Endothelial cell of umbilical vein (primary cell): ENCODE data around the gene MYH11. TPM values are rescaled to one million over a fixed set of nuclear protein-coding genes. Genes with fewer than 3 reads are reported as not detected.

Experiments
- BruUV-seq: library from RNA; stranded (reverse); fragments of 400-500 nt; replicated peaks from 2 replicates; lab custom pipeline; 2021; lab: Mats Ljungman, UMichigan
- CTCF ChIA-PET: fragments of 300-600, 350-600 bp; sonication (Branson Sonifier 250); formaldehyde crosslinking; loops from one replicate; lab custom pipeline; 2021; ENCODE audit warnings: antibody characterized with exemption, inconsistent platforms; lab: Charles Lee
- POLR2A ChIA-PET: fragments of 300-600, 350-600 bp; sonication (Branson Sonifier 250); formaldehyde crosslinking; loops from one replicate; lab custom pipeline; 2021; ENCODE audit warnings: antibody characterized with exemption, inconsistent platforms; lab: Charles Lee
- DNase-seq: peaks from one replicate; pipeline ENCODE4 v3.0.0-alpha.2; 2011; ENCODE audit warnings: low read depth, low spot score
- FAIRE-seq: peaks from 2 replicates; lab custom pipeline; 2011; peaks lifted over from hg19 to GRCh38; lab: Jason Lieb, UNC
- H2AFZ ChIP-seq: 2 replicates; pipeline ENCODE4 v1.6.0; 2012; ENCODE audit warnings: low read depth, low read length, control low read depth, inconsistent platforms
- H3K27ac ChIP-seq: 2 replicates; pipeline ENCODE4 v1.5.1; 2011; ENCODE audit warnings: low read depth, mild to moderate bottlenecking, control low read depth, low read length, moderate library complexity; ENCODE audit not compliant: insufficient read depth
- H3K27me3 ChIP-seq, 2 experiments: 2 replicates each; pipeline versions ENCODE4 v1.6.0 to v1.6.1; 2011; ENCODE audit warnings: low read length in 2 of 2, mixed read lengths in 1 of 2; ENCODE audit not compliant: control insufficient read depth in 2 of 2, insufficient read depth in 2 of 2
- H3K36me3 ChIP-seq, 2 experiments: 2 replicates in 1 of 2; 3 replicates in 1 of 2; pipeline ENCODE4 v1.5.1; 2011; ENCODE audit warnings: low read length in 2 of 2, mild to moderate bottlenecking in 1 of 2, moderate library complexity in 1 of 2; ENCODE audit not compliant: control insufficient read depth in 2 of 2, insufficient read depth in 2 of 2; ENCODE audit errors: extremely low read depth in 1 of 2
- H3K4me1 ChIP-seq: 3 replicates; pipeline ENCODE4 v1.5.1; 2011; ENCODE audit warnings: mild to moderate bottlenecking, low read length; ENCODE audit not compliant: control insufficient read depth, insufficient read depth; ENCODE audit errors: extremely low read depth
- H3K4me2 ChIP-seq: 2 replicates; pipeline ENCODE4 v1.6.1; 2011; ENCODE audit warnings: low read length, control low read depth, mixed read lengths; ENCODE audit not compliant: insufficient read depth
- H3K4me3 ChIP-seq, 3 experiments: fragments of 200-600 bp in 1 of 3; sonication (generic), shearing (Covaris generic) in 1 of 3; replicated peaks in 1 of 3; 2 replicates each; pipeline ENCODE4 v1.5.1; 2011 to 2016; ENCODE audit warnings: control low read depth in 3 of 3, low read length in 3 of 3, mild to moderate bottlenecking in 2 of 3, inconsistent platforms in 1 of 3, low read depth in 1 of 3, moderate library complexity in 1 of 3; ENCODE audit not compliant: insufficient read depth in 1 of 3
- H3K79me2 ChIP-seq: 2 replicates; pipeline ENCODE4 v1.6.0; 2012; ENCODE audit warnings: low read length, inconsistent platforms; ENCODE audit not compliant: control insufficient read depth, insufficient read depth
- H3K9ac ChIP-seq: replicated peaks from 2 replicates; pipeline ENCODE3; 2011; ENCODE audit warnings: low read length, control low read depth; ENCODE audit not compliant: insufficient read depth; ENCODE audit errors: extremely low read depth
- H3K9me1 ChIP-seq: replicated peaks from 3 replicates; pipeline ENCODE4 v1.6.0; 2011; ENCODE audit warnings: mild to moderate bottlenecking, low read length; ENCODE audit not compliant: control insufficient read depth, insufficient read depth; ENCODE audit errors: extremely low read depth
- H3K9me3 ChIP-seq: replicated peaks from 2 replicates; pipeline ENCODE4 v1.5.1; 2012; ENCODE audit warnings: low read length, inconsistent platforms; ENCODE audit not compliant: control insufficient read depth, insufficient read depth
- H4K20me1 ChIP-seq: replicated peaks from 2 replicates; pipeline ENCODE3; 2011; ENCODE audit warnings: mild to moderate bottlenecking, low read length; ENCODE audit not compliant: control insufficient read depth, insufficient read depth; ENCODE audit errors: extremely low read depth
- FOS ChIP-seq: IDR thresholded peaks from 2 replicates; pipeline ENCODE4 v1.6.1; 2011; ENCODE audit warnings: mild to moderate bottlenecking, low read length, moderate library complexity, borderline replicate concordance; ENCODE audit not compliant: insufficient read depth
- GATA2 ChIP-seq: IDR thresholded peaks from 2 replicates; pipeline ENCODE4 v1.7.0; 2011; ENCODE audit warnings: low read depth, mild to moderate bottlenecking, moderate library complexity, mixed read lengths, low read length; ENCODE audit not compliant: insufficient read length, insufficient read depth
- JUN ChIP-seq: IDR thresholded peaks from 2 replicates; pipeline ENCODE4 v1.6.1; 2011; ENCODE audit warnings: borderline replicate concordance, low read depth; ENCODE audit not compliant: insufficient read length, insufficient read depth
- MYC ChIP-seq: IDR thresholded peaks from one replicate; pipeline ENCODE4 v1.6.1; 2011; ENCODE audit warnings: mild to moderate bottlenecking, low read depth, low read length
- POLR2A ChIP-seq: IDR thresholded peaks from 2 replicates; pipeline ENCODE4 v1.6.1; 2012; ENCODE audit warnings: low read depth, mild to moderate bottlenecking, control low read depth, low read length
- dilution Hi-C: fragments of 300-500 bp; cut with MboI; formaldehyde crosslinking; loops from one replicate; pipeline ENCODE4 v1.15.0; 2019; ENCODE audit warnings: low sequenced_read_pairs; ENCODE audit not compliant: extremely low pct_ligation_motif_present
- intact Hi-C: fragments of 100-400 bp; cut with micrococcal nuclease; formaldehyde crosslinking; loops from one replicate; pipeline ENCODE4 v1.10.0; 2022
- polyA plus RNA-seq, 4 experiments: library from polyadenylated mRNA; depleted of rRNA in 3 of 4; stranded (reverse) in 3 of 4; unstranded in 1 of 4; fragments of >200 nt; gene quantifications; 2 replicates each; pipeline versions ENCODE4 v1.2.1 to v1.2.3, GENCODE V29; 2011 to 2012; ENCODE audit warnings: missing spikeins in 1 of 4
- total RNA-seq: library from RNA; stranded (reverse); gene quantifications from 2 replicates; pipeline ENCODE4 v1.2.3, GENCODE V29; 2021
- TF ChIP-seq, protein P1 (sequence below), 2 donors: IDR thresholded peaks; 1 replicate in 1 of 2; 2 replicates in 1 of 2; pipeline ENCODE4 v1.5.1; 2011; ENCODE audit warnings: low read length in 2 of 2, mild to moderate bottlenecking in 2 of 2, moderate library complexity in 2 of 2, control low read depth in 1 of 2, inconsistent platforms in 1 of 2, low read depth in 1 of 2; ENCODE audit not compliant: insufficient read depth in 1 of 2; ENCODE audit errors: extremely low read depth in 1 of 2

The MYH11 gene
- total and polyA plus RNA-seq, 2 donors (not counting 3 experiments of a cell fraction or from before 2014, with no cell fraction given), result not detected

DNA sequence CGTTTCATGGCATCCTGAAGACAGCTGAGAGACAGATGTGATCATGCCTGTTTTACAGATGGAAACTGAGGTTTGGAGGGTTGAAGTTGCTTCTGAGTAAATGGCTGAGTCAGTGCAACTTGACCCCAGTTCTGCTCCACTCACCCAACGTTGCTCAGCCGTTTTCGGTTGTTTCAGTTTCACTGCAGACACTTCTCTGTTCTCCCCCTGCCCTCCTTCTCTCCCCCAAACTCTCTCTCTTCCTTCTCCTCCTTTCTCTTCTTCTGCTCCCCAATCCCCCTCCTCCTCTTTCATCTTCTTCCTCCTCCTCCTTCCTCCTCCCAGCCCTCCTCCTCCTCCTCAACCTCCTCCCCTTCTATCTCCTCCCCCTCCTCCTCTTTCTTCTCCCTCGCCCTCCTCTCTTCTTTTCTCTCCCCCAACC is 41.0 kb upstream of the MYH11 start:
- Histone ChIP-seq H3K9ac (no peak overlapping the region), H2AFZ (no peak overlapping the region), H3K4me1 (no peaks in the 10 kb centered on the region), H4K20me1 (no peaks in the 10 kb centered on the region), H3K27ac (no peak overlapping the region), H3K79me2 (no peaks in the 10 kb centered on the region), H3K9me3 (no peaks in the 10 kb centered on the region), H3K36me3 (no peaks in the 10 kb centered on the region), H3K4me2 (no peak overlapping the region), H3K4me3 (no peak overlapping the region), H3K9me1 (no peaks in the 10 kb centered on the region), H3K27me3 (no peaks in the 10 kb centered on the region)
- FAIRE-seq (no peak), DNase-seq (no peak)
- intact Hi-C loops, result no loop called here
- no peak for TF ChIP-seq FOS
- no peak for TF ChIP-seq JUN
- no peak for TF ChIP-seq GATA2
- TF ChIP-seq, protein P1, sequence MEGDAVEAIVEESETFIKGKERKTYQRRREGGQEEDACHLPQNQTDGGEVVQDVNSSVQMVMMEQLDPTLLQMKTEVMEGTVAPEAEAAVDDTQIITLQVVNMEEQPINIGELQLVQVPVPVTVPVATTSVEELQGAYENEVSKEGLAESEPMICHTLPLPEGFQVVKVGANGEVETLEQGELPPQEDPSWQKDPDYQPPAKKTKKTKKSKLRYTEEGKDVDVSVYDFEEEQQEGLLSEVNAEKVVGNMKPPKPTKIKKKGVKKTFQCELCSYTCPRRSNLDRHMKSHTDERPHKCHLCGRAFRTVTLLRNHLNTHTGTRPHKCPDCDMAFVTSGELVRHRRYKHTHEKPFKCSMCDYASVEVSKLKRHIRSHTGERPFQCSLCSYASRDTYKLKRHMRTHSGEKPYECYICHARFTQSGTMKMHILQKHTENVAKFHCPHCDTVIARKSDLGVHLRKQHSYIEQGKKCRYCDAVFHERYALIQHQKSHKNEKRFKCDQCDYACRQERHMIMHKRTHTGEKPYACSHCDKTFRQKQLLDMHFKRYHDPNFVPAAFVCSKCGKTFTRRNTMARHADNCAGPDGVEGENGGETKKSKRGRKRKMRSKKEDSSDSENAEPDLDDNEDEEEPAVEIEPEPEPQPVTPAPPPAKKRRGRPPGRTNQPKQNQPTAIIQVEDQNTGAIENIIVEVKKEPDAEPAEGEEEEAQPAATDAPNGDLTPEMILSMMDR (IDR thresholded peaks at IDR 0.05; ENCODE audit: extremely low read depth in 1 of 2, insufficient read depth in 1 of 2, low read depth in 1 of 2, low read length in 2 of 2), result no peak
- no peak for TF ChIP-seq MYC
- TF ChIP-seq POLR2A, result no peak
- ChIA-PET POLR2A (interaction anchor here (0.5 kb wide), 1 partner anchor 69 kb away, joined by 3 read pairs; no protein-coding TSS in a partner anchor), CTCF (interaction anchor here (1.1 to 4.1 kb wide), 2 partner anchors 10 to 23 kb away, joined by 4 to 17 read pairs; partner anchors contain the start of gene CEP20)
- BruUV-seq, result no TSS peak
- dilution Hi-C loops, result no loop called here
